Activated T-cell treated with anti-CD3 and anti-CD28 coated beads, Interleukin-2, amount 50 U/mL, for 24 hours (primary cell): ENCODE data around the gene RHNO1.
A peak's percentile ranks its signal among the peaks of the same experiment; 100 is the strongest.

ENCODE experiments used
- DNase-seq: peaks from one replicate; pipeline ENCODE4 v3.0.0-alpha.2; 2020
- H3K27ac Mint-ChIP-seq: 2 replicates; pipeline ENCODE4 v1.8.0; 2020; ENCODE audit warnings: mild to moderate bottlenecking, mixed read lengths
- H3K27me3 Mint-ChIP-seq: 2 replicates; pipeline ENCODE4 v1.8.0; 2020; ENCODE audit warnings: mixed read lengths
- H3K36me3 Mint-ChIP-seq: 2 replicates; pipeline ENCODE4 v1.8.0; 2020; ENCODE audit warnings: low read depth, mixed read lengths
- H3K4me1 Mint-ChIP-seq: 2 replicates; pipeline ENCODE4 v1.8.0; 2020; ENCODE audit warnings: low read depth, mixed read lengths
- H3K4me3 Mint-ChIP-seq: 2 replicates; pipeline ENCODE4 v1.8.0; 2020; ENCODE audit warnings: mild to moderate bottlenecking, moderate library complexity, mixed read lengths
- H3K9me3 Mint-ChIP-seq: 2 replicates; pipeline ENCODE4 v1.8.0; 2020; ENCODE audit warnings: mixed read lengths

RHNO1 gene

DNA sequence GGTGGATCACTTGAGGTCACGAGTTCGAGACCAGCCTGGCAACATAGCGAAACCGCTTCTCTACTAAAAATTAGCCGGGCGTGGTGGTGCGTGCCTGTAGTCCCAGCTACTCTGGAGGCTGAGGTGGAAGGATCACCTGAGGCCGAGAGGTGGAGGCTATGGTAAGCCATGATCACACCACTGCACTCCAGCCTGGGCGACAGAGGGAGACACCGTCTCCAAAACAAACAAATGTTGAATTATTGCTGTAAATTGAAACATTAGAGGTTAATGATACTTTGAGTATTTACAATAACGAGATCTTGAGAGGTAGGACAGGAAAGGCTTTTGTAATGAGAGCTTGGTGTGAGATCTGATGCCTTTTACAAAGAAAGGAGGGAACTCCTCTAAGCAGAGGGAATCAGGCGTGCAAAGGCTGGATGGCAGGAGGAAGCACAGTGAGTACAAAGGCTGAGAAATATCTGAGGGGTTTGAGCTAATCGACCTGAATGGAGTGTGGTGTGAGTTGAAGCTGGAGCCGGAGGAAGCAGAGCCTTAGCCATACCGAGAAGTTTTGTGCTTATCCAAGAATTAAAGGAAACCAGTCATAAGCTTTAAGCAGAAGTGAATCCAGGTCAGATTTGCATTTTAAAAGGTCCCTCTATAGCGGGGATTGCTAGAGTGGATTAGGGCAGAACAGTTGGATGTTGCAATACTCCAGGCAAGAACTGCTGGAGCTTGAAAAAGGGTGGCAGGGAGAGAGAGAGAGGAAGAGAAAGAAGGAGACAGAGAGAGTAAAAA lies 1.1 kb downstream of the RHNO1 start:
- H3K4me3 Mint-ChIP-seq, result peak overlapping the region; percentile 97
- no peak for DNase-seq
- H3K36me3 Mint-ChIP-seq, result peaks cover 64% of the 10 kb centered on the region
- no peaks in the 10 kb centered on the region for H3K9me3 Mint-ChIP-seq
- peaks cover 37% of the 10 kb centered on the region for H3K4me1 Mint-ChIP-seq
- no peaks in the 10 kb centered on the region for H3K27me3 Mint-ChIP-seq
- peak overlapping the region; percentile 95 for H3K27ac Mint-ChIP-seq

DNA sequence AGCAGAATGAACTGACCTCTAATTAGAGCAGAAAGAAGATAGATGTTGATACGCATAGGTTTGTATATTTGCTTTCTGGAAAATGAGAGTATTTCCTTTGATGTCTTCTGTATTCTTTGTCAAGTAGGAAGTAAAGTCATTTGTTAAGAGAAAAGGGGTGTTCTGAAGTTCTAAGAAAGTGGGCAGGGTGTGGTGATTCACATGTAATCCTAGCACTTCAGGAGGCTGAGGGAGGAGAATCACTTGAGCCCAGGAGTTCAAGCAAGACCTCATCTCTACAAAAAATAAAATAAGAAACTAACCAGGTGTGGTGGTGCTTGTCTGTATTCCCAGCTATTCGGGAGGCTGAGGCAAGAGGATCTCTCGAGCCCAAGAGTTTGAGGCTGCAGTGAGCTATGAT lies 2.8 kb downstream of the RHNO1 start:
- Mint-ChIP-seq H3K27ac (peak overlapping the region; percentile 44), H3K9me3 (no peaks in the 10 kb centered on the region), H3K4me1 (peaks cover 38% of the 10 kb centered on the region), H3K36me3 (peaks cover 60% of the 10 kb centered on the region), H3K4me3 (peak overlapping the region; percentile 35), H3K27me3 (no peaks in the 10 kb centered on the region)
- DNase-seq, result no peak

DNA sequence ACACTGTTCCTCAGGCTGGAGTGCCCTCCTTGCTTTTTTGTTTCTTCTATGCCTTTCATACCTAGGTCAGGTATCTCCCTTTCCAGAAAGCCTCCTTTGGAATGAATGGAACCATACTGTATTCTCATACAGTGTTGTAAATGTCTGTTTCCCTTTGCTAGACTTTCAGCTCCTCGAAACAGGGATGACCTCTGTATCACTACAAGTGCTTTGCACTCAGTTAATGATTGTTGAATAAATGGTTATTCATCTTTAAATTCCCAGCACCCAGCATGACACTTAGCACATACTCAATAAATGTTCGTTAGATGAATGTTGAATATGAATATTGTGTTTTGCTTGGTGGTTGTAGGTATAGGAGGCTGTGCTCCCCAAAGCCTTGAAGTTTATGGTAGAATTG lies 7.8 kb downstream of the RHNO1 start:
- peak overlapping the region; percentile 5 for H3K27ac Mint-ChIP-seq
- H3K4me3 Mint-ChIP-seq, result no peak overlapping the region
- H3K4me1 Mint-ChIP-seq, result peaks cover 25% of the 10 kb centered on the region
- no peak for DNase-seq
- H3K36me3 Mint-ChIP-seq, result peaks cover 71% of the 10 kb centered on the region
- no peaks in the 10 kb centered on the region for H3K27me3 Mint-ChIP-seq
- H3K9me3 Mint-ChIP-seq, result no peaks in the 10 kb centered on the region

DNA sequence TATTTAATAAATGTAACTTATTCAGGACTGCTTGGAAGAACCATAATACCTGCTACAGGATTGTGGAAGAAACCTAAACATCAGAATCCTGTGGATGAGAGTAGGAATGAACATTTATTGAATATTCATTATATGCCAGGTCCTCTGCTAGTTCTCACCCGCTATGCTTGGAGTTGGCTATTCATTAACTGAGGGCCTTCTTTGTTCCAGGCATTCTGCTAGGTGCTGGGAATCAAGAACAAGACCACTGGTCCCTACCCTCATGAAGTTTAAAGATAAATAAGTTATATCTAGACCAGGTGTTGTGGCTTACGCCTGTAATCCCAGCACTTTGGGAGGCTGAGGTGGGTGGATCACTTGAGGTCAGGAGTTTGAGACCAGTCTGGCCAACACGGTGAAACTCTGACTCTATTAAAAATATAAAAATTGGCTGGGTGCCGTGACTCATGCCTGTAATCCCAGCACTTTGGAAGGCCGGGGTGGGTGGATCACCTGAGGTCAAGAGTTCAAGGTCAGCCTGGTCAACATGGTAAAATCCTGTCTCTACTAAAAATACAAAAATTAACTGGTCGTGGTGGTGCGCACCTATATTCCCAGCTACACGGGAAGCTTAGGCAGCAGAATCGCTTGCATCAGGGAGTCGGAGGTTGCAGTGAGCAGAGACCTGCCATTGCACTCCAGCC lies 9.9 kb downstream of the RHNO1 start:
- H3K27ac Mint-ChIP-seq, result no peak overlapping the region
- no peaks in the 10 kb centered on the region for H3K9me3 Mint-ChIP-seq
- DNase-seq, result no peak
- H3K36me3 Mint-ChIP-seq, result peaks cover 66% of the 10 kb centered on the region
- no peaks in the 10 kb centered on the region for H3K27me3 Mint-ChIP-seq
- peaks cover 32% of the 10 kb centered on the region for H3K4me1 Mint-ChIP-seq
- H3K4me3 Mint-ChIP-seq, result no peak overlapping the region

DNA sequence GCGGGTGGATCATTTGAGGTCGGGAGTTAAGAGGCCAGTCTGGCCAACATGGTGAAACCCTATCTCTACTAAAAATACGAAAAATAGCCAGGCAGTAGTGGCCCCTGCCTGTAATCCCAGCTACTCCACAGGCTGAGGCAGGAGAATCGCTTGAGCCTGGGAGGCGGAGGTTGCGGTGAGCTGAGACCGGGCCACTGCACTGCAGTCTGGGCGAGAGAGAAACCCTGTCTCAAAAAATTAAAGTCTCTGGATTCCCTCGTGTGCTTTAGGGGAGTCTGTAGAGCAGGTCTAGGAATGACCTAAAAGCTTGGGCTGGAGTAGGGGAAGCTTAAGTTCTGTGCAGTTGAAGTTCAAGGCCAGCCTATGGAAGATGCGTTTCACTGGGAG lies 13.0 kb downstream of the RHNO1 start:
- Mint-ChIP-seq H3K4me1 (peaks cover 38% of the 10 kb centered on the region), H3K27me3 (no peaks in the 10 kb centered on the region), H3K27ac (peak overlapping the region; percentile 94), H3K36me3 (peaks cover 51% of the 10 kb centered on the region), H3K9me3 (no peaks in the 10 kb centered on the region), H3K4me3 (peak overlapping the region; percentile 91)
- DNase-seq, result no peak

DNA sequence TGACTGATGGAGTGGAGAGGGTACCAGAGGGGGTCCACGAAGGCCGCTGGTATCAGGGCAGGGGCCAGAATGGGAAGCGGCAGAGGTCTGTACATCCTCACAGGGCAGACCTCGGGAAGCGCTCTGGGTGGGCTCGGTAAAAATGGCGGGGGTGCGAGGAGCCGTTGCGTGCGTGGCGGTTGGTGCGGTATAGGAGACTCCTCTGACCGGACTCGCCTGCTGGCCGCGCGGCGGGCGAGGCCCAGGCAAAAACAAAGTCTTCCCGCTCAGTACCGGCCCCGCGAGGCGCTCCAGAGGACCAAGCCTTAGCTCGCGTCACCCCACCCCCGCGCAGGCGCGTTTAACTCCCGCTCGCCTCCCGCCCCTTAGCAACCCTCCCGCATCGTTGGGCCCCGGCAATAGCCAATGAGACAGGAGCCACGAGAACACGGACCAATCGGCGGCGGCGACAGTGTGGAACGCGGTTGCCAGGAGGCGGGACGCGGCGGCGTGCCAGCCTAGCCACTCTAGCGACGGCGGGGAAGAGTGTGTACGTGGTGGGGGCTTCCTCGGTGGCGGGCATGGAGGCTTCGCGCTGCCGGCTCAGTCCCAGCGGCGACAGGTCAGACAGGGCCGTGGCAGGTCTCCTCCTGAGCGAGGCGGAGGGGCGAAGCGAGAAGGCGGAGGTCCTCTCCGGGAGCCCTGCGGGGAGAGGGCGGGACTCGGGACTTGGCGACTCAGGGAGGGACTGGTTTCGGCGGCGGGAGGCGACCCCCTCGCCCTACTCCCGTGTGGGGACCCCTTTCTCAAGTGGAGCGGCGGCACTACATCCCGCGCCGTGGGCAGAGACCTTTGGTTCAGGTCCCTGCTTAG lies 13.6 kb downstream of the RHNO1 start, which contains the start of gene TULP3:
TSS of gene TULP3 (plus strand) at position 504 of the 852 bp plus-strand sequence. CDS start at position 561, 57 bp downstream.
- H3K27ac Mint-ChIP-seq, result peak within 1 kb of the TSS; percentile 94
- H3K36me3 Mint-ChIP-seq, result peaks cover 45% of the 10 kb centered on the region
- H3K27me3 Mint-ChIP-seq, result no peaks in the 10 kb centered on the region
- peak within 1 kb of the TSS; percentile 91 for H3K4me3 Mint-ChIP-seq
- H3K4me1 Mint-ChIP-seq, result peaks cover 38% of the 10 kb centered on the region
- peak; percentile 98 for DNase-seq
- H3K9me3 Mint-ChIP-seq, result no peaks in the 10 kb centered on the region

DNA sequence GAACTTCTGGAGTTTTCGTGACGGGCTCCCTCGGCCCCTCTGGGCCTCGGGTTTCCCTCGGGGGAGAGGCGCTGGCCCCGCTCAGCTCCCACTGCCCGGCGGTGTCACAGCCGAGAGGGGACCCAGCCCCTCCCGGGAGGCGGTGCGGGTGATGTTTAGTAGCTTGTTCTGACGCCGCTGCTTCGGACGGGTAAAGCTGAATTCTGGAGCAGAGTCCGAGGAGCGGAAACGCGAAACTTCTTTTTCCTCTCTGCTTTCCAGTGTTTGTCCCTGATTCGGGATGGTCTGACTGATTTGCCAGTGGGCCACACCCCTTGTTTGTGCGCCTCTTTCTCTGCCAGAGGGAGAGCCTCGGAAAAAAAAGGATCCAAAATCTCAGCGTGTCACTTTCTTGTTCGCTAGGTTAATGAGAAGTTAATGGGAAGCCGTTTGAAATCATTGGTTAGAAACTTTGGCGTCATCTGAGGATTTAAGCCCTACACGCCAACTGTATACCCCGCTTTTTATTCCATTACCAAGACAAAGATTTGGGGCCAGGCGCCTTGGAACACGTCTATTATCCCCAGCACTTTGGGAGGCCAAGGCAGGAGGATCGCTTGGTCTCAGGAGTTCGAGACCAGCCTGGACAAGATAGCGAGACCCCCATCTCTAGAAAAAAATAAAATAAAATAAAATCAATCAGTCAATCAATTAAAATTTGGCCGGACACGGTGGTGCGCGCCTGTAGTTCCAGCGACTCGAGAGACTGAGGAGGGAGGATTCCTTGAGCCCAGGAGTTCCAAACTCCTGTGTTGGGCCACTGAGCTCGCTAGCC lies 14.4 kb downstream of the RHNO1 start:
- H3K27me3 Mint-ChIP-seq, result no peaks in the 10 kb centered on the region
- peaks cover 38% of the 10 kb centered on the region for H3K4me1 Mint-ChIP-seq
- peak overlapping the region; percentile 94 for H3K27ac Mint-ChIP-seq
- H3K9me3 Mint-ChIP-seq, result no peaks in the 10 kb centered on the region
- H3K36me3 Mint-ChIP-seq, result peaks cover 38% of the 10 kb centered on the region
- H3K4me3 Mint-ChIP-seq, result peak overlapping the region; percentile 91
- DNase-seq, result no peak

DNA sequence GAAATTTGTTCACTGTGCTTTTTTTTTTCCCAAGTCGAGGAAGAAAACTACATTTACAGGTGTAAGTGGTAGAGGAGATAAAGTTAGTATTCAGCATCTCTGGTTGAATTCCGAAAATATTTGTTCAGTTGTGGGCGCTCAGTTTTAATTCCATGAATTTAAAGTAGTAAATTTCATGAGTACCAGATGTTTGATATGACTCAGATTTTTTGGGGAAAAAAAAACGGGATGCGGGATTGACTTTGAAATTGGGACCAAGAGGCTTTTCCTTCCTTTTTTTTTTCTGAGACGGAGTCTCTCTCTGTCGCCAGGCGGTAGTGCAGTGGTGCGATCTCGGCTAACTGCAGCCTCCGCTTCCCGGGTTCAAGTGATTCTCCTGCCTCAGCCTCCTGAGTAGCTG lies 15.2 kb downstream of the RHNO1 start:
- peaks cover 30% of the 10 kb centered on the region for H3K36me3 Mint-ChIP-seq
- H3K27me3 Mint-ChIP-seq, result no peaks in the 10 kb centered on the region
- no peak for DNase-seq
- H3K4me1 Mint-ChIP-seq, result peaks cover 38% of the 10 kb centered on the region
- H3K4me3 Mint-ChIP-seq, result peak overlapping the region; percentile 91
- no peak overlapping the region for H3K27ac Mint-ChIP-seq
- H3K9me3 Mint-ChIP-seq, result no peaks in the 10 kb centered on the region

DNA sequence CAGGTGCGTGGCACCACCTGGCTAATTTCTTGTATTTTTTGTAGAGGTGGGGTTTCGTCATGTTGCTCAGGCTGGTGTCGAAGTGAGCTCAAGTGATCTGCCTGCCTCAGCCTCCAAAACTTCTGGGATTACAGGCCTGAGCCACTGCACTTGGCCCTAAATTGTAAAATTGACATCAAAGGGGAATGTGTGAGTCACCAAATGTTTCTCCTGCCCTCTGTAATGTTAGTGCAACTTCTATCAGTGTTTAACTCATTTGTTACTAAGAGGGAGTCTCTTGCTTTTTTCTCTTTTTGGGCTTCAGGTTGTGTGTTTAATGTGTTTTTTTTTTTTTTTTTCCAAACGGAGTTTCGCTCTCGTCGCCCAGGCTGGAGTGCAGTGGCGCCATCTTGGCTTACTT lies 16.0 kb downstream of the RHNO1 start:
- Mint-ChIP-seq H3K4me1 (peaks cover 36% of the 10 kb centered on the region), H3K27me3 (no peaks in the 10 kb centered on the region), H3K4me3 (no peak overlapping the region), H3K36me3 (peaks cover 23% of the 10 kb centered on the region), H3K27ac (no peak overlapping the region), H3K9me3 (no peaks in the 10 kb centered on the region)
- DNase-seq, result no peak

DNA sequence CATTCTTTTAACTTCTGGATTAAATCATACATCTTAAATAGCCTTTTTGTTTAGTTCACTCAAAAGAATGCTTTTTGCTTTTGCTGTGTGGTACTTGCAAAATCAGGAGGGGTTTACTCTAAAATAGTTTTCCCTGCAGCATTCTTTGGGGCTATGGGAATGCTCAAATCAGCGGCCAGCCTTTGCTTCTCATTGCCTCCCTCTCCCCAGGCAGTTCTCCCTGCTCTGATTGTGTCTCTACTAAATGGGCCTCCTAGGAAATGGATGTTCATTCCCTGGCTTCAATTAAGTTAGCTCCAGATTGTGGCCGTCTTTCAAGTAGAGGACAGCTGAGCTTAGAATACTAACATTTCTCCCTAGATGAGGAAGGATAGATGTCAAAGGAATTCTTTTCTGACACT lies 18.0 kb downstream of the RHNO1 start:
- Mint-ChIP-seq H3K4me1 (peaks cover 23% of the 10 kb centered on the region), H3K4me3 (no peak overlapping the region), H3K36me3 (peaks cover 6% of the 10 kb centered on the region), H3K9me3 (no peaks in the 10 kb centered on the region), H3K27me3 (no peaks in the 10 kb centered on the region), H3K27ac (no peak overlapping the region)
- DNase-seq, result no peak

DNA sequence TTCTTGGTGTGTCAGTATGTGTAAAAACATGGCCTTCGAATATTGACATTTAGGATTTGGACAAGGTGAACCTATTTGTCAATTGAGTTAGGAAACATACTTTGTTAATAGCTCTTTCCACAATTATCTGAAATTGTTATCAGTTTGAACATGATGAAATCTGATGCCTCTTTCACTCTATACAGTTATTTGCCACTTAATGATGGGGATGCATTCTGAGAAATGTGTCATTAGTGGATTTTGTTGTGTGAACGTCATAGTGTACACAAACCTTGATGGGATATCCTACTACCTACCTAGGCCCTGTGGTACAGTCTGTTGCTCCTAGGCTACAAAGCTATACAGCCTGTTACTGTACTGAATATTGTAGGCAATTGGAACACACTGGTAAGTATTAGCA lies 18.5 kb downstream of the RHNO1 start:
- Mint-ChIP-seq H3K27me3 (no peaks in the 10 kb centered on the region), H3K36me3 (peaks cover 3% of the 10 kb centered on the region), H3K9me3 (no peaks in the 10 kb centered on the region), H3K4me3 (no peak overlapping the region), H3K27ac (no peak overlapping the region), H3K4me1 (peaks cover 19% of the 10 kb centered on the region)
- no peak for DNase-seq

DNA sequence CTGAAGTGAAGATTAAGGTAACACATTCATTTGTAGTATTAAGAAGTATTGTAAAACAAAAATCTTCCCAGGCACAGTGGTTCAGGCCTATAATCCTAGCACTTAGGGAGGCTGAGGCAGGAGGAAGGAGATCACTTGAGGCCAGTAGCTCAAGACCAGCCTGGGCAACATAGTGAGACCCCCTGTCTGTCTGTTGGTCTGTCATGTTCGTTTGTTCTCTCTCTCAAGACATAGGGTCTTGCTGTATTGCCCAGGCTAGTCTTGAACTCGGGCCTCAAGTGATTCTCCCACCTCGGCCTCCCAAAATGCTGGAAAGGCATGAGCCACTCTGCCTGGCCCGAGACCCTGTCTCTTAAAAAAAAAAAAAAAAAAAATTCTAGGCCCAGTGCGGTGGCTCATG lies 20.4 kb downstream of the RHNO1 start:
- no peak overlapping the region for H3K4me3 Mint-ChIP-seq
- H3K27ac Mint-ChIP-seq, result no peak overlapping the region
- no peaks in the 10 kb centered on the region for H3K9me3 Mint-ChIP-seq
- no peaks in the 10 kb centered on the region for H3K36me3 Mint-ChIP-seq
- no peaks in the 10 kb centered on the region for H3K27me3 Mint-ChIP-seq
- H3K4me1 Mint-ChIP-seq, result peaks cover 6% of the 10 kb centered on the region
- DNase-seq, result no peak

DNA sequence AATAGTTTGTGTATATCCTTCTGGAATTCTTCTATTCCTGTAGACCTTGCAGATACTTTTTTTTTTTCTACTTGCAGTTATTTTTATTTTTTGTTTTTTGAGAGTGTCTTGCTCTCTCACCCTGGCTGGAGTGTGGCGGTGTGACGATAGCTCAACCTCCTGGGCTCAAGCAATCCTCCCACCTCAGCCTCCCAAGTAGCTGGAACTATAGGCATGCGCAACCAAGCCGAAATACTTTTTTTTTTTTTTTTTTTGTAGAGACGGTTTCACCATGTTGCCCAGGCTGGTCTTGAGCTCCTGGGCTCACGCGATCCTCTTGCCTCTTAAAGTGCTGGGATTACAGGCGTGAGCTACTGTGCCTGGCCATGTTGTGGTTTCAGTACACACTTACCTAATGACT lies 23.6 kb downstream of the RHNO1 start:
- no peaks in the 10 kb centered on the region for H3K4me1 Mint-ChIP-seq
- no peak overlapping the region for H3K27ac Mint-ChIP-seq
- no peaks in the 10 kb centered on the region for H3K27me3 Mint-ChIP-seq
- H3K36me3 Mint-ChIP-seq, result no peaks in the 10 kb centered on the region
- no peak for DNase-seq
- H3K4me3 Mint-ChIP-seq, result no peak overlapping the region
- no peaks in the 10 kb centered on the region for H3K9me3 Mint-ChIP-seq

DNA sequence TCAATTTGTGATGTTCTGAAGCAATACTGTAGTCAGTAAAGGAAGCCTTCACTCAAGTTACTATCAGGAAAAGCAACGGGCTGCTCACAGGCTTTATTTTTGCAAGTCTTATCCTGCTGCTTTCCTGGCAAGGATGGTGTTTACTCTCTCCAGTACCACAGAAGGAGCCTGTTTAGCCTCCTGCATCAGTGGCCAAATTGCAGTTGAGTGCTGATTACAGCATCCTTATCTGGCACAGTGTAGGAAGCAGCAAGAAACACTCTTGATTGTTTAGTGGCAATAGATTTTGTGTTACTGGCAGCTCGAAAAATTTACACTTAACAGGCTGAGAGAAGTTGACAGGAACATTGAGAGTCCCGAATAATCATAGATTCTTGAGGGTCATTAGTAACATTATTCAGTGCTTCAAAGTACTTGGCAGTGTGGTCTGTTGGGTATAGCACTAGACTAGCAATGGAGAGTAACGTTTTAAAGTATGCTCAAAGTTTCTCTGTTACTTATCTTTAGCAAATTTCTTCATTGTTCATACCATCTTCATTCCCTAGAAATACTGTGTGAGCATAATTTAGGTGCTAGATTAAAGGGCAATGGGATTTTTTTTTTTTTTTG lies 25.4 kb downstream of the RHNO1 start:
- no peaks in the 10 kb centered on the region for H3K9me3 Mint-ChIP-seq
- no peaks in the 10 kb centered on the region for H3K4me1 Mint-ChIP-seq
- no peak overlapping the region for H3K27ac Mint-ChIP-seq
- no peak for DNase-seq
- H3K4me3 Mint-ChIP-seq, result no peak overlapping the region
- H3K27me3 Mint-ChIP-seq, result no peaks in the 10 kb centered on the region
- no peaks in the 10 kb centered on the region for H3K36me3 Mint-ChIP-seq
